GM21717 (cell line): ENCODE results near the gene UROD.
"Not testable (repeated sequence)": the region's sequence is repeated elsewhere in the genome, so short reads cannot be mapped to it uniquely, and the experiment has no call there.

Experiments used
- ATAC-seq: cut with Tn5 transposase; IDR thresholded peaks from one replicate; pipeline ENCODE4 v1.9.1; 2021; ENCODE audit warnings: mild to moderate bottlenecking, moderate library complexity; ENCODE audit not compliant: unreplicated experiment

UROD gene

DNA sequence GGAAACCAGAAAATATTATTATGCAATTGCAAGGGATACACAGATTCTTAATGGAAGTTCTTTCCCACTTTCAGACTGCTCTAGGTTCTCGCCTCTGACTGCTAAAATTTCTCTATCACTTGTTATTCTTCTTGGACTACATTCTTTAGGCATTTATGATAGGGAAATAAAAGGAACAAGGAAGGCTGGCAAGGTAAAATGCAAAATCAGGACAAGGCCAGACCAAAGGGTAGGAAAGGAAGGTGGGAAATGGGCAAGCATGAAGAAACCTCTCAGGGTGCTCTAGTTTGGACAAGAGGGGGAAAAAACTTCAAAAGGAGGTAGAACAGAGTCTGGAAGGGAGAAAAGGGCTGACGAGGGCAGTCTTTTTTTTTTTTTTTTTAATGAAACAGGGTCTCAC lies 26.2 kb downstream of the UROD start:
- ATAC-seq: no peak

DNA sequence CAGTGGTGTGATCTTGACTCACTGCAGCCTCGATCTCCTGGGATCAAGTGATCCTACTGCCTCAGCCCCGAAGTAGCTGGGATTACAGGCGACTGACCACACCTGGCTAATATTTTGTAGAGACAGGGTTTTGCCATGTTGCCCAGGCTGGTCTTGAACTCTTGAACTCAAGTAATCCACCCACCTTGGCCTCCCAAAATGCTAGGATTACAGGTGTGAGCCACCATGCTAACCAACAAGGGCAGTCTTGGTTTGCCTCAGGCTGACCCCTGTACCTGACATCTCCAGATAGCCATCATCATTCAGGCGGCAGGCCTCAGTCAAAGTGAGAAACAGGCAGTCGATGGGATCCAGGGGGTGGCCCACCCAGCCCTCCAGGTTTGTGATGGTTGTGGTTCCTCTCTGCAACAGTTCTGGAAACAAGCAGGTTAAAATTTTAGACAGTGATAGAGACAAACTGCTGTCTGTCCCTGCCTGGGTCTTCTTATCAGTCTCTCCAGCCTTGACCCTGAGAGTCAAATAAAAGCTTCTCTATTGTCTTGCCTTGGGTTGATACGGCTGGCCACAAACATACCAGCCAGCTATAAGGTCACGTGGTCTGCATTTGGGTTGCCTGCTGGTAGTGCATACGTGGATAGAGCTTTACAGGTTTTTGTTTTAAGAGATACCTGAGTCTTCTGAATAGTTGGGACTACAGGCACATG lies 26.8 kb downstream of the UROD start:
- ATAC-seq: no peak

GRCh38 chr1:45040297-45040696 lies 28.2 kb downstream of the UROD start:
- ATAC-seq: no peak

DNA sequence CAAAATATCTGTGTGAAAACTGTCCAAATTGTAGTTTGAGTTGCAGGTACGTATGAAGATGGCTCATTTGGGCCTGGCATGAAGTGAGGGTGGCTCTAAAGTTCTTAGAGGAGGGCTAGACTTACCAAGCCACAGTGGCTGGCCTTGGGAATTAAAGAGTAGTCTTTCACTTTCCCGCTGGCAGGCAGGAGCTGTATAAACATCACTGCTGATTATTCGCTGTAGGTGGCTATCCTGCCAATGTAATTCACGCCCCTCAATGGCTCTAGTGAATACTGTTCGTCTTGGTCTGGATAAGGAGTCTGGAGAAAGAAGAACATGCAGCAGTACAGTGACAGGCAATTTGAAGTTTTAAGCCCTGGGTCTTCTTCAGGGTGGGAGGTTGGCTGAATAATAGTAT lies 31.0 kb downstream of the UROD start:
- no peak for ATAC-seq

DNA sequence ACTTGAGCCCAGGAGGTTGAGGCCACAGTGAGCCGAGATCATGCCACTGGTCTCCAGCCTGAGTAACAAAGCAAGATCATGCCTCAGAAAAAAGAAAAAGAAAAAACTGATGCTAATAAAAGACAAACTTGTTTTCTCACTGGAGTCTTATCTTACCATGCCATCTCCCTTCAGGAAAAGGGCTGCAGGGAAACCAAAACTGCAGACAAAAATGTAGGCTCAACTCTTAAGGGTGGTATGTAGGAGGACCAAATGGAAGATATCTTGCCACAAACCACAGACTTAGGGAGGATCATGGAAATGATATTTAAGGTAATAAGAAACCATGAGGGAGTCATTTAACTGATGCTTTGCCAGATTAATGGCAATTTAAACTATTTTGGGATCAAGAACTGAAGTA lies 32.9 kb downstream of the UROD start:
- ATAC-seq: no peak

GRCh38 chr1:45047032-45047431 lies 35.0 kb downstream of the UROD start:
- no peak for ATAC-seq

GRCh38 chr1:45051005-45051772 lies 39.1 kb downstream of the UROD start:
- no peak for ATAC-seq

DNA sequence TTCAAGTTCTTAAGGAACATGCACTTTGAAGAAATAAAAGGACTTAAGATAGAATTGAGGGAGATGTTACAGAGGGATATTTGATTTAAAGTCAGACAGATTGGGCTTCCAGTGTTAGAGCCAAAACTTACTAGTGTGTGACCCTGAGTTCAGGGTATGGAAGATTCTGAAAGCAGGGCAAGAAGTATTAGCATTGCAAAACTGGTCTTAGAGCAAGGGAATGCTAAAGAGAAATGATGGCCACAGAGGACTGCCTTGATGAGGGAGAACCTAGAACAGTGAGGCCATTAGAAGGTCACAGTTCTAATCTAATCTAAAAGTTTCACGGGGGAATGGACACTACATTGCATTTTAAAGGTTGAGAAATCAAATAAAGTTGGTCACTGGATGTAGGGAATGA lies 45.5 kb downstream of the UROD start:
- no peak for ATAC-seq

GRCh38 chr1:45059829-45060228 lies 47.8 kb downstream of the UROD start:
- ATAC-seq: no peak

DNA sequence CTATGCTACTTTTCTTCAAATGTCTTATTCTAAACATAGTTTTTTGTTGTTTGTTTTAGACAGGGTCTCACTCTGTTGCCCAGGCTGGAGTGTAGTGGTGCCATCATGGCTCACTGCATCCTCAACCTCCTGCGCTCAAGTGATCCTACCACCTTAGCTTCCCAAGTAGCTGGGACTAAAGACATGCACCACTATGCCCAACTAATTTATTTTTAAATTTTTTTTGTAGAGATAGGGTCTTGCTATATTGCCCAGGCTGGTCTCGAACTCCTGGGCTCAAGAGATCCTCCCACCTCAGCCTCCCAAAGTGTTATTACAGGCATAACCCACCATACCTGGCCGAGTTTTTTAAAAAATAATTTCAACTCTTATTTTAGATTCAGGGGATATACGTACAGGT lies 50.4 kb downstream of the UROD start:
- not testable (repeated sequence) for ATAC-seq

DNA sequence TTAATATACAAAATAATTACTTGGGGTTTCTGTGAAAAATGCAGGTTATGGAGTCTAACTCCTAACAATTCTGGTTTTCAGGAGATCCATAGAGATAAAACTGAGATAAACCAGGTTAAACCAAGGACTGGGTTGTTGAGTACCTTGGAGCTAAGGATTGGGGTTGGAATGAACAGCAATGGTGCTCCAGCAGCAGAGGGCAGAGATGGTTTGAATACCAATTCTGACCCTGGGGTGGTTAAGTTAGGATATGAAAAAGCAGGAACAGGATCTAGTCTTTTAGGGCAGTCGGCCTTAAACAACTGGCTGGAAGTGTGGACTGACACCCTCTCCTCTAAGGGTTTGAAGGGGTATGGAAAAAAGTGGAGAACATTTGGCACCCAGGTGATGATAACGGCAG lies 53.0 kb downstream of the UROD start:
- no peak for ATAC-seq
